NCI-H187 (cell line): ENCODE measurements around the gene TPM4.
"Not testable (repeated sequence)": the region's sequence is repeated elsewhere in the genome, so short reads cannot be mapped to it uniquely, and the experiment has no call there.

Source experiments
- DNase-seq, 2 experiments: peaks; one replicate each; lab custom pipeline; 2025; lab: John Stamatoyannopoulos, UW

Gene TPM4

DNA sequence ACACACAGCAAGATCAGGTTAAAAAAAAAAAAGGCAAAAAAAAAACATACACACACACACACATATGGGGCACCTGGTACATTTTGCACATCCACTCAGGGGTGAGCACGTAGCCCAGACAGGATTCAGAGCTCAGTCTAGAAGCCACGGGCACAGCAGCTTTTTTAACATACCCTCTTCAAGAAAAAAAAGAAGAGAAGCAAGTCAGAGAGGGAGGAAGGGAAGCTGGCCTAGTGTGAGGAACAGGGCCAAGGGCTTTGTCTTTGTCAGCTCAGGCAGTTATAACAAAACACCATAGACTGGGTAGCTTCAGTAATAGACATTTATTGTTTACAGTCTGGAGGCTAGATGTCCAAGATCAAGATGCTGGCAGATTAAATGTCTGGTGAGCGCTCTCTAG, 2.3 kb upstream of the TPM4 start:
- no peak for DNase-seq

DNA sequence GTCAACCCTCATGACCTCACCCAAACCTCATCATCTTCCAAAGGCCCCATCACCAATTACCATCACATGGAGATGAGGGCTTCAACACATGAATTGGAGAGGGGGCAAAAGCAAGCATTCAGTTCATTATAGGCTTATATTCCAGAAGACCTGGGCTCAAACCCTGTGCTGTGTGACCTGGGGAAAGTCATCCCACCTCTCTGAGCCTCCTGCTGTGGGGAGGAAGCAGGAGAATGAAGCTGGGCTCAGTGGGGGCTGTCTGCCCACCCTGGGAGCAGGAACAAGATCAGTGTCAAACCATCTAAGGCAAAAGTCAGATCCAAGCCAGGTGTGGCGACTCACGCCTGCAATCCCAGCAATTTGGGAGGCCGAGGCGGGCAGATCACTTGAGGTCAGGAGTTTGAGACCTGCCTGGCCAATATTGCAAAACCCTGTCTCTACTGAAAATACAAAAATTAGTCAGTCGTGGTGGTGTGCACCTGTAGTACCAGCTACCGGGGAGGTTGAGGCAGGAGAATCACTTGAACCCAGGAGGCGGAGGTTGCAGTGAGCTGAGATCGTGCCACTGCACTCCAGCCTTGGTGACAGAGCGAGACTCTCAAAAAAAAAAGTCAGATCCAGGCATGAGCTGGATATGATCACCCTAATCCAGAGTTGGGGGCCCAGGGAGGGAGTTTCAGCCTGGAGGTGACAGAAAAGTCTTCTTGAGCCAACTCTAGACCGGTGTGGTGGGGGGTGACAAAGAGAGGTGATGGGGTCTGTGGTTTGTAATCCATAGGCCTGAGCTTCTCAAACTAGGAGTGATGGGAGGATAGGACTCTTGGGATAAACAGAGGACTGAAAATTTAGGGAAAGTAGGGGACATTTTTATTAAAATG, 1.6 kb upstream of the TPM4 start:
- no peak for DNase-seq

GRCh38 chr19:16075430-16076153, 703 bp upstream of the TPM4 start:
- no peak for DNase-seq

GRCh38 chr19:16076958-16077611, 790 bp downstream of the TPM4 start:
- DNase-seq, result no peak

- DNase-seq, result no peak
These were observed 1.9 kb downstream of the TPM4 start for GRCh38 chr19:16077984-16078758.

GRCh38 chr19:16078759-16079707, 2.7 kb downstream of the TPM4 start:
- DNase-seq, result no peak

DNA sequence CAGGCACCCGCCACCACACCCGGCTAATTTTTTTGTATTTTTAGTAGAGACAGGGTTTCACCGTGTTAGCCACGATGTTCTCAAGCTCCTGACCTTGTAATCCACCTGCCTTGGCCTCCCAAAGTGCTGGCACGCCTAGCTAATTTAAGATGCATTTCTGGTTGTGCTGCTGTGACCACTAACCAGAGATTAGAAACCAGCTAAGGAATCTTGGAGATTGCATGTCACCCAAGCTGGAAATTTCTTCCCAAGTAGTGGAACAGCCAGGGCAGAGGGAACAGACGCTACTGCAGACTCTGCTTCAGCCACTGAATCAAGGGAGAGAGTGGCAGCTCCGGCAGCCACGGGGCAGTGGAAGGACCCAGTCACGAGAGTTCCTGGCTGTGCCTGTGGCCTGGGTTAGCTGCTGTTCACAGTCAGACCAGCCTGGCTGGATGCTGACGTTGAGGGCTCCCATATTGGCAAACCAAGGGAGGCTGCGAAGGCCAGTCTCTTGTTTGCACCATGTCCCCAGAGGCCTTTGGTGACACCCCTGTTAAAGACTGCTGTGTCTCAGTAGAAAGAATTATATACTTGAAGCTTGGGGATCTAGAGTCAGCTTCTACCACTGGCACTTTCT, 7.9 kb downstream of the TPM4 start:
- DNase-seq, result no peak

DNA sequence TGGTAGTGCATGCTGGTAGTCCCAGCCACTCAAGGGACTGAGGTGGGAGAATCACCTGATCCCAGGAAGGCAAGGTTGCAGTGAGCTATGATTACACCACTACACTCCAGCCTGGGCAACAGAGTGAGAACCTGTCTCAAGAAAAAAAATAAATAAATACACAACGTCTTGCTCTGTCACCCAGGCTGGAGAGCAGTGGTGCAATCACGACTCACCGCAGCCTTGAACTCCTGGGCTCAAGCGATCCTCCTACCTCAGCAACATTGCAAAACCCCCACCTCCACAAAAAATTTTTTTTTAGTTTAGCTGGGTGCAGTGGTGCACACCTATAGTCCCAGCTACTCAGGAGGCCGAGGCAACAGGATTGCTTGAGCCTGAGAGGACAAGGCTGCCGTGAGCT, 8.8 kb downstream of the TPM4 start:
- DNase-seq, result no peak

DNA sequence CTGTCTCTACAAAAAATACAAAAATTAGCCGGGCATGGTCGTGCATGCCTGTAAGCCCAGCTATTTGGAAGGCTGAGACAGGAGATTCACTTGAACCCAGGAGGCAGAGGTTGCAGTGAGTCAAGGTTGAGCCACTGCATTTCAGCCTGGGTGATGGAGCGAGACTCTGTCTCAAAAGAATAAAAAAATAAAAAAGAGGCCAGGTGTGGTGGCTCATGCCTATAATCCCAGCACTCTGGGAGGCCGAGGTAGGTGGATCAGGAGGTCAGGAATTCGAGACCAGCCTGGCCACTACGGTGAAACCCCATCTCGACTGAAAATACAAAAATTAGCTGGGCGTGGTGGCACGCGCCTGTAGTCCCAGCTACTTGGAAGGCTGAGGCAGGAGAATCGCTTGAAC, 11.1 kb downstream of the TPM4 start:
- not testable (repeated sequence) for DNase-seq

- no peak for DNase-seq
These were observed 11.6 kb downstream of the TPM4 start for GRCh38 chr19:16087940-16088339.

- DNase-seq, result no peak
These were observed 12.2 kb downstream of the TPM4 start for GRCh38 chr19:16088351-16089009.

DNA sequence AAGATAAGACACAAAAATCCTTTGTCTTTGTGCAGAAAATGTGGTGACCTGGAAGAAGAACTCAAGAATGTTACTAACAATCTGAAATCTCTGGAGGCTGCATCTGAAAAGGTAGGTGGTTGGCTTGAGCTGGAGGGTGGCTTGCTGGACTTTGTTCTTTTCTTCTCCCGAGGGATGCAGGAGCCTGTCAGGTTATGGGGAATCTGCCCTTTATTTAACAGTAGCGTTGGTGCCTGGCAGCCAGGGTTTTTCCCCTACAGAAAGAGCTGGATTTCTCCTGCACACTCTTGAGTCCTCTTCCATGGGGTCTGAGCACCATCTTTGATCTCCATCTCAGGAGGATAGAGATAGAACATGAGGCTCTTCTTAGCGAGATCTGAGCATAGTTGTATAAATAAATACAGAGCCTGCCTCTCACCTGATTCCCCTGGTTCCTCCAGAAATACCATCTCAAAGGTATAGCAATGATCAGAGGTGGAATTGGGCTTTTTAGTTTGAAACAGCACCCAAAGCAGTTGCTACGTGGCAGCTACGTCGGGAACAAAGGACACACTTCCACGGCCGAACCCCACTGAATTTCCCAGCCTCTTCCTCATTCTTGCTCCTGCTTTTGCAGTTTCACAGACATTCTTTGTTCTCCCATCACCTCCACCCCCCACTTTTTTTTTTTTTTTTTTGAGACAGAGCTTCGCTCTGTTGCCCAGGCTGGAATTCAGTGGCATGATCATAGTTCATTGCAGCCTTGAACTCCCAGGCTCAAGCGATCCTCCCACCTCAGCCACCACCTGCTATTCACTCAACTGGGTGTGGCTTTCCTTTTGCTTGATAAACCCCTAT, 12.9 kb downstream of the TPM4 start:
- no peak for DNase-seq

DNA sequence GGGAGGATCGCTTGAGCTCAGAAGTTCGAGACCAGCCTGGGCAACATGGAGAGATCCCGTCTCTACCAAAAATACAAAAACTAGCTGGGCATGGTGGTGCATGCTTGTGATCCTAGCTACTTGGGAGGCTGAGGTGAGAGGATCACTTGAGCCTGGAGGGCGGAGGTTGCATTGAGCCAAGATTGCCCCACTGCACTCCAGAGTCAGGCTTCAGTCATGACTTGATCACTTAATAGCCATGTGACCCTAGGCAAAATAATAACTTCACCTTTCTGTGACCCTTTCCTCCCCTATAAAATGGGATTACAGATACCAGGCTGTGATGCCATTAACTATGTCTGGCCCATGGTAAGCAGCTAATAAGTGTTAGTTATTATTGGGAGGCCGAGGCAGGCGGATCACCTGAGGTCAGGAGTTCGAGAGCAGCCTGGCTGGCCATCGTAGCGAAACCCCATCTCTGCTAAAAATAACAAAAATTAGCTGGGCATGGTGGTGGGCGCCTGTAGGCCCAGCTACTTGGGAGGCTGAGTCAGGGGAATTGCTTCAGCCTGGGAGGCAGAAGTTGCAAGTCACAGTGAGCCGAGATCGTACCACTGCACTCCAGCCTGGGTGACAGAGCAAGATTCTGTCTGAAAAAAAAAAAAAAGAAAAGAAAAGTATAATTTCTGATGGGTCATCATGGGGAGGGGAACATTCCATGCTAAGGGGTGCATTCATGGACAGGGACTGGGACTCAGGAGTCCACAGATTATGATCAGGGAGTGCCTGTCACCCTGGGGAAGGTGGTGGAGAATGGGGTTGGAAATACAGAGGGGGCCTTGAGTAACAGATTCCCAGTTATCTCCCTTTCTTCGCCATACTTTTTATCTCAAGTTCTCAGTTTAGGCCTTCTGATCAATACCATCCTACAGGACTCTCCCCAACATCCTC, 15.5 kb downstream of the TPM4 start:
- DNase-seq, result no peak

- DNase-seq, result no peak
These were observed 18.2 kb downstream of the TPM4 start for GRCh38 chr19:16094360-16095070.

GRCh38 chr19:16095071-16095571, 18.8 kb downstream of the TPM4 start:
- no peak for DNase-seq

GRCh38 chr19:16096280-16096855, 20.1 kb downstream of the TPM4 start:
- DNase-seq, result no peak

GRCh38 chr19:16098416-16098768, 22.1 kb downstream of the TPM4 start:
- DNase-seq, result no peak
